KMS-11 (cell line): Measurements from ENCODE around the gene ENO4.

Experiments used
- H2AFZ ChIP-seq: fragments of 200-600 bp; sonication (generic); 2 replicates; pipeline ENCODE4 v1.6.1; 2016; ENCODE audit warnings: antibody characterized with exemption, mixed run types, low read depth
- H3K27ac ChIP-seq: fragments of 200-600 bp; sonication (generic); 2 replicates; pipeline ENCODE4 v1.6.1; 2016; ENCODE audit warnings: mild to moderate bottlenecking, mixed run types
- H3K27me3 ChIP-seq: fragments of 200-600 bp; sonication (generic); 2 replicates; pipeline ENCODE4 v1.6.1; 2017; ENCODE audit warnings: mild to moderate bottlenecking, low read depth, mixed run types, moderate library complexity; ENCODE audit not compliant: insufficient read depth
- H3K36me3 ChIP-seq: fragments of 200-600 bp; sonication (generic); 2 replicates; pipeline ENCODE4 v1.6.1; 2017; ENCODE audit warnings: mild to moderate bottlenecking, mixed run types; ENCODE audit not compliant: insufficient read depth
- H3K4me1 ChIP-seq: fragments of 200-600 bp; sonication (generic); 2 replicates; pipeline ENCODE4 v1.6.1; 2016; ENCODE audit warnings: mild to moderate bottlenecking, low read depth, mixed run types; ENCODE audit not compliant: poor library complexity, severe bottlenecking
- H3K4me2 ChIP-seq: fragments of 200-600 bp; sonication (generic); 2 replicates; pipeline ENCODE4 v1.7.0; 2016; ENCODE audit warnings: mild to moderate bottlenecking, mixed run types
- H3K4me3 ChIP-seq: fragments of 200-600 bp; sonication (generic); IDR thresholded peaks from 2 replicates; pipeline ENCODE4 v1.6.1; 2017; ENCODE audit warnings: low read depth, low read length, mixed read lengths; ENCODE audit not compliant: insufficient read depth
- H3K79me2 ChIP-seq: fragments of 200-600 bp; sonication (generic); 2 replicates; pipeline ENCODE4 v1.6.1; 2016; ENCODE audit warnings: low read depth, mixed run types; ENCODE audit not compliant: insufficient read depth
- H3K9ac ChIP-seq: fragments of 200-600 bp; sonication (generic); 2 replicates; pipeline ENCODE4 v1.6.1; 2016; ENCODE audit warnings: mild to moderate bottlenecking, mixed run types
- H4K20me1 ChIP-seq: fragments of 200-600 bp; sonication (generic); 2 replicates; pipeline ENCODE4 v1.6.1; 2016; ENCODE audit warnings: mild to moderate bottlenecking, mixed run types; ENCODE audit not compliant: insufficient read depth
- CTCF ChIP-seq: fragments of 200-600 bp; sonication (generic); conservative IDR thresholded peaks from 2 replicates; pipeline ENCODE4 v1.6.1; 2017; ENCODE audit warnings: low read depth, mild to moderate bottlenecking, antibody characterized with exemption, low read length, moderate library complexity, mixed read lengths

Gene ENO4

DNA sequence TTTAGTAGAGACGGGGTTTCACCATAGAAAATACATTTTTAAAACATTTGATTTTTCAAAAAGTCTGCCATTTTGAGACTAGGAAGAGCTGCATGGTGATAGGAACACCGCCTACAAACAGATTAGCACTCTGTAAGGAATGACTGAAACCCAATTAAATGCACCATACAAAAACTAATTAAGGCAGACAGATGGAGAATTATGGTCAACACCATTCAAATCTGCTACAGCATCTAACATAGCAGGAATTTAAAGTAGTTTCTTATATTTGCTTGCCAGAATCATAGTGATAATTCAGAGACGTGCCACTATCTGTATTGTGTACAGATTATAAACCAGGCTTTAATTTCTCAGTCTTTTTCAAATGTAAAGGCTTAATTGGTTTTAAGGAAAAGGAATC is 68.2 kb downstream of the ENO4 start:
- H3K27me3 ChIP-seq, result no peaks in the 10 kb centered on the region
- H3K4me3 ChIP-seq, result no peak overlapping the region
- H3K79me2 ChIP-seq, result no peaks in the 10 kb centered on the region
- H3K27ac ChIP-seq, result no peak overlapping the region
- no peak overlapping the region for H2AFZ ChIP-seq
- H4K20me1 ChIP-seq, result no peaks in the 10 kb centered on the region
- TF ChIP-seq CTCF, result no peak
- H3K9ac ChIP-seq, result no peak overlapping the region
- no peaks in the 10 kb centered on the region for H3K4me1 ChIP-seq
- no peaks in the 10 kb centered on the region for H3K36me3 ChIP-seq
- H3K4me2 ChIP-seq, result no peak overlapping the region

- H3K9ac ChIP-seq, result no peak overlapping the region
- no peaks in the 10 kb centered on the region for H3K36me3 ChIP-seq
- no peaks in the 10 kb centered on the region for H3K79me2 ChIP-seq
- no peaks in the 10 kb centered on the region for H3K27me3 ChIP-seq
- H3K27ac ChIP-seq, result no peak overlapping the region
- no peak overlapping the region for H3K4me3 ChIP-seq
- H4K20me1 ChIP-seq, result no peaks in the 10 kb centered on the region
- H2AFZ ChIP-seq, result no peak overlapping the region
- no peaks in the 10 kb centered on the region for H3K4me1 ChIP-seq
- TF ChIP-seq CTCF, result no peak
- no peak overlapping the region for H3K4me2 ChIP-seq
These were observed 69.3 kb downstream of the ENO4 start for GRCh38 chr10:116918583-116918982.

DNA sequence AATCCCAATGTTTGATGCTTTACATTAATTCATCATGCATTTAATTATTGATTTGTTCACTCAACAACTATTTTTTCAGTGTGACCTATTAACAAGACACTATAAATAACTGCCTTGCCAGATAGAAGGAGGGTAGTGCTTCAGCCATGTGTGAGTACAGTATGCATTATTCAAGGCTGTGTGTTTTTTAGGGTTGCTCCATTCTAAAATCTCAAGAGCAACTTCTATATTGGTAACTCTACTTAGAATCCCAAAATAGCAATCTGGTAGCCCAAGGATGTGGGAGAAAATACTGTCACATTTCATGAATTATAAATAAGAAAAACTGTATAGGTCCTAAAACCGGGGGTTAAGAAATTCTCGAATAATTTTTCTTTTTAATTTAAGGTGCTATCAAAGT is 69.9 kb downstream of the ENO4 start:
- H3K27me3 ChIP-seq, result no peaks in the 10 kb centered on the region
- H3K4me2 ChIP-seq, result no peak overlapping the region
- H3K36me3 ChIP-seq, result no peaks in the 10 kb centered on the region
- no peaks in the 10 kb centered on the region for H3K4me1 ChIP-seq
- no peak overlapping the region for H3K9ac ChIP-seq
- H3K27ac ChIP-seq, result no peak overlapping the region
- no peak overlapping the region for H2AFZ ChIP-seq
- TF ChIP-seq CTCF, result no peak
- no peaks in the 10 kb centered on the region for H3K79me2 ChIP-seq
- no peak overlapping the region for H3K4me3 ChIP-seq
- H4K20me1 ChIP-seq, result no peaks in the 10 kb centered on the region

- H3K36me3 ChIP-seq, result no peaks in the 10 kb centered on the region
- no peaks in the 10 kb centered on the region for H4K20me1 ChIP-seq
- H3K4me3 ChIP-seq, result no peak overlapping the region
- H2AFZ ChIP-seq, result no peak overlapping the region
- no peak overlapping the region for H3K9ac ChIP-seq
- H3K27ac ChIP-seq, result no peak overlapping the region
- no peaks in the 10 kb centered on the region for H3K27me3 ChIP-seq
- H3K79me2 ChIP-seq, result no peaks in the 10 kb centered on the region
- no peaks in the 10 kb centered on the region for H3K4me1 ChIP-seq
- TF ChIP-seq CTCF, result no peak
- H3K4me2 ChIP-seq, result no peak overlapping the region
These were observed 70.4 kb downstream of the ENO4 start for GRCh38 chr10:116919706-116920105.

DNA sequence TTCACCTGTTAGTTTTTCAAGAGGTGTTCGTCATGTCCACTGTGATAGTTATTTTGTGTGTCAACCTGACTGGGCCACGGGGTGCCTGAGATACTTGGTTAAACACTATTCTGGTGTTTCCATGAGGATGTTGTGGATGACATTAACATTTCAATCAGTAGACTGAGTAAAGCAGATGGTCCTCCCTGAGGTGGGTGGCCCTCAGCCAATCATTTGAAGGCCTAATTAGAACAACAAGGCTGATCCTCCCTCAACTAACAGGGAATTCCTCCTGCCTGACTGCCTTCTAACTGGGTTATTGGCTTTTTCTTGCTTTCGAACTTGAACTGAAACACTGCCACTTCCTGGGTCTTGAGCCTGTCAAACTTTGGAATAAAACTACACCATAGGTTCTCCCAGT is 75.8 kb downstream of the ENO4 start:
- Histone ChIP-seq H4K20me1 (no peaks in the 10 kb centered on the region), H3K79me2 (no peaks in the 10 kb centered on the region), H3K27me3 (no peaks in the 10 kb centered on the region), H3K27ac (no peak overlapping the region), H3K36me3 (no peaks in the 10 kb centered on the region), H2AFZ (no peak overlapping the region), H3K4me1 (no peaks in the 10 kb centered on the region), H3K9ac (no peak overlapping the region), H3K4me3 (no peak overlapping the region), H3K4me2 (no peak overlapping the region)
- no peak for TF ChIP-seq CTCF
